SK-N-SH treated with all-trans-retinoic acid at 6 μM for 48 hours (cell line): ENCODE measurements around the gene ARID2.

Experiments
- ATAC-seq: fragments of 200-7000 bp; cut with Tn5 transposase; 3 replicates; pipeline ENCODE4 v1.9.1; 2020; ENCODE audit warnings: mild to moderate bottlenecking, moderate library complexity
- ARNTL ChIP-seq: fragments of 450-650 bp; formaldehyde crosslinking; IDR thresholded peaks from 2 replicates; pipeline ENCODE4 v1.5.0; 2020; ENCODE audit warnings: low read depth, mild to moderate bottlenecking, moderate library complexity, borderline replicate concordance
- CSDC2 ChIP-seq: fragments of 250-450 bp; sonication (Bioruptor Pico); IDR thresholded peaks from 2 replicates; pipeline ENCODE4 v1.5.0; 2020; ENCODE audit warnings: mild to moderate bottlenecking, moderate library complexity
- ESRRG ChIP-seq: fragments of 250-450 bp; sonication (Bioruptor Pico); IDR thresholded peaks from 2 replicates; pipeline ENCODE4 v1.6.1; 2021; ENCODE audit warnings: mild to moderate bottlenecking
- GLIS3 ChIP-seq: fragments of 250-450 bp; sonication (Bioruptor Pico); IDR thresholded peaks from 2 replicates; pipeline ENCODE4 v1.5.0; 2020; ENCODE audit warnings: mild to moderate bottlenecking, moderate library complexity
- ISL1 ChIP-seq: fragments of 250-450 bp; sonication (Bioruptor Pico); IDR thresholded peaks from 2 replicates; pipeline ENCODE4 v2.1.2; 2022; ENCODE audit warnings: mild to moderate bottlenecking, moderate library complexity
- OSR1 ChIP-seq: fragments of 250-450 bp; sonication (Bioruptor Pico); IDR thresholded peaks from 2 replicates; pipeline ENCODE4 v1.8.0; 2022; ENCODE audit warnings: moderate library complexity, mild to moderate bottlenecking, inconsistent platforms
- PPARA ChIP-seq: fragments of 250-450 bp; sonication (Bioruptor Pico); IDR thresholded peaks from 2 replicates; pipeline ENCODE4 v1.5.0; 2020; ENCODE audit warnings: mild to moderate bottlenecking, borderline replicate concordance
- RARB ChIP-seq: fragments of 250-450 bp; sonication (Bioruptor Pico); IDR thresholded peaks from 2 replicates; pipeline ENCODE4 v1.8.0; 2021; ENCODE audit warnings: mild to moderate bottlenecking, moderate library complexity
- TCF4 ChIP-seq: fragments of 250-450 bp; sonication (Bioruptor Pico); IDR thresholded peaks from 2 replicates; pipeline ENCODE4 v1.8.0; 2021; ENCODE audit warnings: mild to moderate bottlenecking, moderate library complexity, borderline replicate concordance
- TOX ChIP-seq: fragments of 250-450 bp; sonication (Bioruptor Pico); IDR thresholded peaks from 2 replicates; pipeline ENCODE4 v1.8.0; 2021; ENCODE audit warnings: mild to moderate bottlenecking, moderate library complexity, borderline replicate concordance
- ZC3H10 ChIP-seq: fragments of 250-450 bp; sonication (Bioruptor Pico); IDR thresholded peaks from 2 replicates; pipeline ENCODE4 v1.5.1; 2021; ENCODE audit warnings: mild to moderate bottlenecking, moderate library complexity
- ZFP3 ChIP-seq: fragments of 250-450 bp; sonication (Bioruptor Pico); IDR thresholded peaks from 2 replicates; pipeline ENCODE4 v1.5.0; 2020; ENCODE audit warnings: mild to moderate bottlenecking, moderate library complexity
- ZFP30 ChIP-seq: fragments of 450-650 bp; formaldehyde crosslinking; IDR thresholded peaks from 2 replicates; pipeline ENCODE4 v1.5.0; 2022; ENCODE audit warnings: mild to moderate bottlenecking, moderate library complexity
- ZNF565 ChIP-seq: fragments of 450-650 bp; formaldehyde crosslinking; conservative IDR thresholded peaks from 2 replicates; pipeline ENCODE4 v1.5.0; 2020; ENCODE audit warnings: low read depth, mild to moderate bottlenecking, moderate library complexity
- ZNF70 ChIP-seq: fragments of 450-650 bp; formaldehyde crosslinking; IDR thresholded peaks from 2 replicates; pipeline ENCODE4 v1.5.0; 2020; ENCODE audit warnings: mild to moderate bottlenecking, moderate library complexity
- ZNF8 ChIP-seq: fragments of 450-650 bp; formaldehyde crosslinking; IDR thresholded peaks from 2 replicates; pipeline ENCODE4 v1.5.0; 2020; ENCODE audit warnings: mild to moderate bottlenecking, moderate library complexity
- TF ChIP-seq, protein P1 (sequence below): fragments of 250-450 bp; sonication (Bioruptor Pico); IDR thresholded peaks from 2 replicates; pipeline ENCODE4 v1.5.0; 2020; ENCODE audit warnings: mild to moderate bottlenecking, moderate library complexity
- TF ChIP-seq, protein P2 (sequence below): fragments of 250-450 bp; sonication (Bioruptor Pico); IDR thresholded peaks from 2 replicates; pipeline ENCODE4 v1.5.1; 2020; ENCODE audit warnings: low read depth, mild to moderate bottlenecking, moderate library complexity
- TF ChIP-seq, protein P3 (sequence below): fragments of 250-450 bp; sonication (Bioruptor Pico); IDR thresholded peaks from 2 replicates; pipeline ENCODE4 v1.5.1; 2021; ENCODE audit warnings: mild to moderate bottlenecking, moderate library complexity
- TF ChIP-seq, protein P4 (sequence below): fragments of 250-450 bp; sonication (Bioruptor Pico); IDR thresholded peaks from 2 replicates; pipeline ENCODE4 v1.8.0; 2021; ENCODE audit warnings: low read depth, mild to moderate bottlenecking, moderate library complexity, borderline replicate concordance
- TF ChIP-seq, protein P5 (sequence below): fragments of 250-450 bp; sonication (Bioruptor Pico); IDR thresholded peaks from 2 replicates; pipeline ENCODE4 v1.8.0; 2020; ENCODE audit warnings: mild to moderate bottlenecking, moderate library complexity, borderline replicate concordance

ARID2 gene

DNA sequence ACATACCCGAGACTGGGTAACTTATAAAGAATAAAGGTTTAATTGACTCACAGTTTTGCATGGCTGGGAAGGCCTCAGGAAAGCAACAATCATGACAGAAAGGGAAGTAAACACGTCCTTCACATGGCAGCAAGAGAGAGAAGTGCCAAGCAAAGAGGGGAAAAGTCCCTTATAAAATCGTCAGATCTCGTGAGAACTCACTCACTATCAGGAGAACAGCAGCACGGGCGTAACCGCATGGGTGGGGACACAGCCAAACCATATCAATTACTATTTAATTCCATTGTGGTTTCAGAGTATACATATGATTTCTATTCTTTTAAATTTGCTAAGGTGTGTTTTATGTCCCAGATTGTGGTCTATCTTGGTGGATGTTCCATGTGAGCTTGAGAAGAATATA lies 142.9 kb downstream of the ARID2 start (continued):
- TF ChIP-seq, protein P1, sequence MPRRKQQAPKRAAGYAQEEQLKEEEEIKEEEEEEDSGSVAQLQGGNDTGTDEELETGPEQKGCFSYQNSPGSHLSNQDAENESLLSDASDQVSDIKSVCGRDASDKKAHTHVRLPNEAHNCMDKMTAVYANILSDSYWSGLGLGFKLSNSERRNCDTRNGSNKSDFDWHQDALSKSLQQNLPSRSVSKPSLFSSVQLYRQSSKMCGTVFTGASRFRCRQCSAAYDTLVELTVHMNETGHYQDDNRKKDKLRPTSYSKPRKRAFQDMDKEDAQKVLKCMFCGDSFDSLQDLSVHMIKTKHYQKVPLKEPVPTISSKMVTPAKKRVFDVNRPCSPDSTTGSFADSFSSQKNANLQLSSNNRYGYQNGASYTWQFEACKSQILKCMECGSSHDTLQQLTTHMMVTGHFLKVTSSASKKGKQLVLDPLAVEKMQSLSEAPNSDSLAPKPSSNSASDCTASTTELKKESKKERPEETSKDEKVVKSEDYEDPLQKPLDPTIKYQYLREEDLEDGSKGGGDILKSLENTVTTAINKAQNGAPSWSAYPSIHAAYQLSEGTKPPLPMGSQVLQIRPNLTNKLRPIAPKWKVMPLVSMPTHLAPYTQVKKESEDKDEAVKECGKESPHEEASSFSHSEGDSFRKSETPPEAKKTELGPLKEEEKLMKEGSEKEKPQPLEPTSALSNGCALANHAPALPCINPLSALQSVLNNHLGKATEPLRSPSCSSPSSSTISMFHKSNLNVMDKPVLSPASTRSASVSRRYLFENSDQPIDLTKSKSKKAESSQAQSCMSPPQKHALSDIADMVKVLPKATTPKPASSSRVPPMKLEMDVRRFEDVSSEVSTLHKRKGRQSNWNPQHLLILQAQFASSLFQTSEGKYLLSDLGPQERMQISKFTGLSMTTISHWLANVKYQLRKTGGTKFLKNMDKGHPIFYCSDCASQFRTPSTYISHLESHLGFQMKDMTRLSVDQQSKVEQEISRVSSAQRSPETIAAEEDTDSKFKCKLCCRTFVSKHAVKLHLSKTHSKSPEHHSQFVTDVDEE: no peak
- no peak for TF ChIP-seq ARNTL (CRISPR knock-in tag)

DNA sequence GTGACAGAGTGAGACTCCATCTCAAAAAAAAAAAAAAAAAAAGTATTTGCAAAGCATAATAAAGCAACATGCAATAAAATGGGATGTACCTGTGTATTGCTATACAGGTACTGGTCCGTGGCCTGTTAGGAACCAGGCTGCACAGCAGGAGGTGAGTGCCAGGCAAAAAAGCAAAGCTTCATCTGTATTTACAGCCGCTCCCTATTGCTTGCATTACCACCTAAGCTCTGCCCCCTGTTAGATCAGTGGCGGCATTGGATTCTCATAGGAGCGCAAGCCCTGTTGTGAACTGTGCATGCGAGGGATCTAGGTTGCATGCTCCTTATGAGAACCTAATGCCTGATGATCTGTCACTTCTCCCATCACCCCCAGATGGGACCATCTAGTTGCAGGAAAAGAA lies 147.6 kb downstream of the ARID2 start:
- TF ChIP-seq, protein P2, sequence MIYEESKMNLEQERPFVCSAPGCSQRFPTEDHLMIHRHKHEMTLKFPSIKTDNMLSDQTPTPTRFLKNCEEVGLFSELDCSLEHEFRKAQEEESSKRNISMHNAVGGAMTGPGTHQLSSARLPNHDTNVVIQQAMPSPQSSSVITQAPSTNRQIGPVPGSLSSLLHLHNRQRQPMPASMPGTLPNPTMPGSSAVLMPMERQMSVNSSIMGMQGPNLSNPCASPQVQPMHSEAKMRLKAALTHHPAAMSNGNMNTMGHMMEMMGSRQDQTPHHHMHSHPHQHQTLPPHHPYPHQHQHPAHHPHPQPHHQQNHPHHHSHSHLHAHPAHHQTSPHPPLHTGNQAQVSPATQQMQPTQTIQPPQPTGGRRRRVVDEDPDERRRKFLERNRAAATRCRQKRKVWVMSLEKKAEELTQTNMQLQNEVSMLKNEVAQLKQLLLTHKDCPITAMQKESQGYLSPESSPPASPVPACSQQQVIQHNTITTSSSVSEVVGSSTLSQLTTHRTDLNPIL (CRISPR knock-in tag): no peak
- TF ChIP-seq CSDC2 (CRISPR knock-in tag) (no peak), ZFP30 (CRISPR knock-in tag) (no peak), PPARA (CRISPR knock-in tag) (no peak), OSR1 (CRISPR knock-in tag) (no peak), ZNF70 (no peak), TCF4 (CRISPR knock-in tag) (no peak), ARNTL (CRISPR knock-in tag) (no peak), ISL1 (no peak), ESRRG (CRISPR knock-in tag) (no peak), TOX (CRISPR knock-in tag) (no peak), RARB (CRISPR knock-in tag) (no peak), ZNF8 (no peak), ZC3H10 (CRISPR knock-in tag) (no peak)
- TF ChIP-seq, protein P3, sequence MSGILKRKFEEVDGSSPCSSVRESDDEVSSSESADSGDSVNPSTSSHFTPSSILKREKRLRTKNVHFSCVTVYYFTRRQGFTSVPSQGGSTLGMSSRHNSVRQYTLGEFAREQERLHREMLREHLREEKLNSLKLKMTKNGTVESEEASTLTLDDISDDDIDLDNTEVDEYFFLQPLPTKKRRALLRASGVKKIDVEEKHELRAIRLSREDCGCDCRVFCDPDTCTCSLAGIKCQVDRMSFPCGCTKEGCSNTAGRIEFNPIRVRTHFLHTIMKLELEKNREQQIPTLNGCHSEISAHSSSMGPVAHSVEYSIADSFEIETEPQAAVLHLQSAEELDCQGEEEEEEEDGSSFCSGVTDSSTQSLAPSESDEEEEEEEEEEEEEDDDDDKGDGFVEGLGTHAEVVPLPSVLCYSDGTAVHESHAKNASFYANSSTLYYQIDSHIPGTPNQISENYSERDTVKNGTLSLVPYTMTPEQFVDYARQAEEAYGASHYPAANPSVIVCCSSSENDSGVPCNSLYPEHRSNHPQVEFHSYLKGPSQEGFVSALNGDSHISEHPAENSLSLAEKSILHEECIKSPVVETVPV (CRISPR knock-in tag): no peak
- TF ChIP-seq, protein P4, sequence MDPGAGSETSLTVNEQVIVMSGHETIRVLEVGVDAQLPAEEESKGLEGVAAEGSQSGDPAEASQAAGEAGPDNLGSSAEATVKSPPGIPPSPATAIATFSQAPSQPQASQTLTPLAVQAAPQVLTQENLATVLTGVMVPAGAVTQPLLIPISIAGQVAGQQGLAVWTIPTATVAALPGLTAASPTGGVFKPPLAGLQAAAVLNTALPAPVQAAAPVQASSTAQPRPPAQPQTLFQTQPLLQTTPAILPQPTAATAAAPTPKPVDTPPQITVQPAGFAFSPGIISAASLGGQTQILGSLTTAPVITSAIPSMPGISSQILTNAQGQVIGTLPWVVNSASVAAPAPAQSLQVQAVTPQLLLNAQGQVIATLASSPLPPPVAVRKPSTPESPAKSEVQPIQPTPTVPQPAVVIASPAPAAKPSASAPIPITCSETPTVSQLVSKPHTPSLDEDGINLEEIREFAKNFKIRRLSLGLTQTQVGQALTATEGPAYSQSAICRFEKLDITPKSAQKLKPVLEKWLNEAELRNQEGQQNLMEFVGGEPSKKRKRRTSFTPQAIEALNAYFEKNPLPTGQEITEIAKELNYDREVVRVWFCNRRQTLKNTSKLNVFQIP (CRISPR knock-in tag): no peak
- TF ChIP-seq, protein P1: no peak
- no peak for ATAC-seq

DNA sequence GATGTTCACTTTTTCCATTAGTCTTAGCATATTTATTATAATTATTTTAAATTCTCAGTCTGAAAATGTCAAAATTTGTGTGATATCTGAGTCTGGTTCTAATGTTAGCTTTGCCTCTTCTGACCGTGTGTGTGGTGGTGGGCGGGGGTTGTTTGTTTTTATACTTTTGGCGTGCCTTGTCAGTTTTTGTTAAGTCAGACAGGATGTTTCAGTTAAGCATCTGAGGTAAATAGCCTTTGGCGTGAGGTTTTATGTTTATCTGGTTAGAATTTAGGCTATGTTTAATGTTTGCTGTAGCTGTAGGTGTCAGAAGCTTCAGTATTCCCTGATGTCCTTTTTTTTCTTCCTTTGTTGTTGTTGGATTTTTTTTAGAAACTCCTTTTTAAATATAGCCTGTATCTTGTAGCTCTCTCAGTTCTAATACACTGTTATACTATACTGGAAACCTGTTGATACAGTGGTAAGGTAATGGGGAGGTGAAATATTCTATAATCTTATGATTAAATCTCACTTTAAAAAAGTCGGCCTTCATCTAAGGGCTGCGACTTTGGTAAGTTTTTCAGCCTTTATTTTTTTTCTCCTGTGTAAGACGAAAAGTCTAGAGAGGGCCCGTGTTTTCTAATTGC lies 149.2 kb downstream of the ARID2 start:
- no peak for ATAC-seq
- no peak for TF ChIP-seq ZNF565 (CRISPR knock-in tag)
- TF ChIP-seq ZFP3 (CRISPR knock-in tag): no peak
- TF ChIP-seq, protein P4 (CRISPR knock-in tag): no peak
- TF ChIP-seq OSR1 (CRISPR knock-in tag): no peak
- TF ChIP-seq, protein P5, sequence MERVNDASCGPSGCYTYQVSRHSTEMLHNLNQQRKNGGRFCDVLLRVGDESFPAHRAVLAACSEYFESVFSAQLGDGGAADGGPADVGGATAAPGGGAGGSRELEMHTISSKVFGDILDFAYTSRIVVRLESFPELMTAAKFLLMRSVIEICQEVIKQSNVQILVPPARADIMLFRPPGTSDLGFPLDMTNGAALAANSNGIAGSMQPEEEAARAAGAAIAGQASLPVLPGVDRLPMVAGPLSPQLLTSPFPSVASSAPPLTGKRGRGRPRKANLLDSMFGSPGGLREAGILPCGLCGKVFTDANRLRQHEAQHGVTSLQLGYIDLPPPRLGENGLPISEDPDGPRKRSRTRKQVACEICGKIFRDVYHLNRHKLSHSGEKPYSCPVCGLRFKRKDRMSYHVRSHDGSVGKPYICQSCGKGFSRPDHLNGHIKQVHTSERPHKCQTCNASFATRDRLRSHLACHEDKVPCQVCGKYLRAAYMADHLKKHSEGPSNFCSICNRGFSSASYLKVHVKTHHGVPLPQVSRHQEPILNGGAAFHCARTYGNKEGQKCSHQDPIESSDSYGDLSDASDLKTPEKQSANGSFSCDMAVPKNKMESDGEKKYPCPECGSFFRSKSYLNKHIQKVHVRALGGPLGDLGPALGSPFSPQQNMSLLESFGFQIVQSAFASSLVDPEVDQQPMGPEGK (CRISPR knock-in tag): no peak
- no peak for TF ChIP-seq RARB (CRISPR knock-in tag)
- no peak for TF ChIP-seq CSDC2 (CRISPR knock-in tag)
- no peak for TF ChIP-seq ZC3H10 (CRISPR knock-in tag)
- TF ChIP-seq PPARA (CRISPR knock-in tag): no peak
- TF ChIP-seq GLIS3: no peak
